ENCODE results near the gene CHDH.
A peak's percentile ranks its signal among the peaks of the same experiment; 100 is the strongest.

Gene CHDH

GRCh38 chr3:53823026-53823955 lies 22.9 kb downstream of the CHDH start:
- DNase-seq (ENCODE audit: low spot score): no peak

- no peak for DNase-seq (ENCODE audit: low spot score)
Observed at GRCh38 chr3:53822331-53822741, 23.9 kb downstream of the CHDH start.

- DNase-seq (ENCODE audit: low spot score): peak; percentile 89
Observed at GRCh38 chr3:53821631-53822121, 24.5 kb downstream of the CHDH start.

- no peak for DNase-seq (ENCODE audit: low spot score)
Observed at GRCh38 chr3:53820756-53821580, 25.3 kb downstream of the CHDH start.

- DNase-seq (ENCODE audit: low spot score): no peak
Observed at GRCh38 chr3:53820084-53820483, 26.1 kb downstream of the CHDH start.

GRCh38 chr3:53819163-53819868 lies 26.9 kb downstream of the CHDH start:
- DNase-seq (ENCODE audit: low spot score): no peak

- no peak for DNase-seq (ENCODE audit: low spot score)
Observed at GRCh38 chr3:53818221-53819162, 27.7 kb downstream of the CHDH start.

GRCh38 chr3:53817809-53818208 lies 28.4 kb downstream of the CHDH start:
- DNase-seq (ENCODE audit: low spot score): no peak

- DNase-seq (ENCODE audit: low spot score): no peak
Observed at GRCh38 chr3:53817211-53817610, 29.0 kb downstream of the CHDH start.

GRCh38 chr3:53816425-53816824 lies 29.8 kb downstream of the CHDH start:
- DNase-seq (ENCODE audit: low spot score): peak; percentile 37

- DNase-seq (ENCODE audit: low spot score): no peak
Observed at GRCh38 chr3:53815651-53816050, 30.6 kb downstream of the CHDH start.

- DNase-seq (ENCODE audit: low spot score): no peak
Observed at GRCh38 chr3:53815067-53815466, 31.2 kb downstream of the CHDH start.

GRCh38 chr3:53813876-53814275 lies 32.3 kb downstream of the CHDH start:
- DNase-seq (ENCODE audit: low spot score): no peak

- no peak for DNase-seq (ENCODE audit: low spot score)
Observed at GRCh38 chr3:53813229-53813628, 33.0 kb downstream of the CHDH start.

GRCh38 chr3:53812434-53812833 lies 33.8 kb downstream of the CHDH start:
- no peak for DNase-seq (ENCODE audit: low spot score)

GRCh38 chr3:53811143-53811927 lies 34.9 kb downstream of the CHDH start:
- no peak for DNase-seq (ENCODE audit: low spot score)

- DNase-seq (ENCODE audit: low spot score): no peak
Observed at GRCh38 chr3:53809764-53810400, 36.3 kb downstream of the CHDH start.

- DNase-seq (ENCODE audit: low spot score): no peak
Observed at GRCh38 chr3:53809267-53809666, 37.0 kb downstream of the CHDH start.

- no peak for DNase-seq (ENCODE audit: low spot score)
Observed at GRCh38 chr3:53808496-53808895, 37.7 kb downstream of the CHDH start.
